CD4-positive, CD25-positive, alpha-beta regulatory T cell (primary cell): Measurements from ENCODE around the gene ZNRF2. TPM values are rescaled to one million over a fixed set of nuclear protein-coding genes. Genes with fewer than 3 reads are reported as not detected.

Experiments used
- ATAC-seq, 2 donors: fragments of 150-1000 bp; cut with Tn5 transposase; one replicate each; pipeline ENCODE4 v1.10.0; 2021; ENCODE audit warnings: low read depth in 2 of 2, moderate number of reproducible peaks in 2 of 2, moderate library complexity in 1 of 2
- DNase-seq, 3 donors: peaks; one replicate each; pipeline versions ENCODE4 v3.0.0 to v3.0.0-alpha.2; 2012 to 2022; ENCODE audit warnings: mixed read lengths in 1 of 3
- H3K27ac ChIP-seq: one replicate; pipeline ENCODE4 v1.7.0; 2013; ENCODE audit warnings: mild to moderate bottlenecking, low read length; ENCODE audit not compliant: insufficient read depth, poor library complexity, severe bottlenecking
- H3K27me3 ChIP-seq: one replicate; pipeline ENCODE4 v1.7.0; 2013; ENCODE audit warnings: low read length; ENCODE audit not compliant: control insufficient read depth, insufficient read depth
- H3K36me3 ChIP-seq: one replicate; pipeline ENCODE4 v1.7.0; 2013; ENCODE audit warnings: mild to moderate bottlenecking, low read length, moderate library complexity; ENCODE audit not compliant: control insufficient read depth, insufficient read depth
- H3K4me1 ChIP-seq: 2 replicates; pipeline ENCODE4 v1.7.0; 2013; ENCODE audit warnings: mild to moderate bottlenecking, low read length; ENCODE audit not compliant: insufficient read depth, control insufficient read depth, poor library complexity, severe bottlenecking
- H3K4me3 ChIP-seq: one replicate; pipeline ENCODE4 v1.7.0; 2013; ENCODE audit warnings: low read depth, mild to moderate bottlenecking, low read length, moderate library complexity
- H3K9me3 ChIP-seq, 2 experiments: 1 replicate in 1 of 2; 2 replicates in 1 of 2; pipeline ENCODE4 v1.7.0; 2013; ENCODE audit warnings: low read length in 2 of 2, mild to moderate bottlenecking in 1 of 2, moderate library complexity in 1 of 2; ENCODE audit not compliant: control insufficient read depth in 2 of 2
- H3K27ac Mint-ChIP-seq, 3 donors: one replicate each; pipeline ENCODE4 v1.8.0; 2020 to 2022; ENCODE audit warnings: mild to moderate bottlenecking in 3 of 3, mixed read lengths in 3 of 3, moderate library complexity in 2 of 3
- H3K27me3 Mint-ChIP-seq: one replicate; pipeline ENCODE4 v1.8.0; 2022; ENCODE audit warnings: mild to moderate bottlenecking, mixed read lengths
- H3K36me3 Mint-ChIP-seq: one replicate; pipeline ENCODE4 v1.8.0; 2020; ENCODE audit warnings: mixed read lengths
- H3K4me1 Mint-ChIP-seq, 4 donors: one replicate each; pipeline ENCODE4 v1.8.0; 2020 to 2022; ENCODE audit warnings: mixed read lengths in 4 of 4, mild to moderate bottlenecking in 1 of 4
- H3K4me3 Mint-ChIP-seq, 4 donors: one replicate each; pipeline ENCODE4 v1.8.0; 2020 to 2022; ENCODE audit warnings: mild to moderate bottlenecking in 4 of 4, mixed read lengths in 4 of 4, moderate library complexity in 3 of 4
- H3K9me3 Mint-ChIP-seq, 7 donors: one replicate each; pipeline ENCODE4 v1.8.0; 2020 to 2022; ENCODE audit warnings: mixed read lengths in 7 of 7, mild to moderate bottlenecking in 3 of 7, moderate library complexity in 2 of 7
- polyA plus RNA-seq, 4 donors: library from polyadenylated mRNA; unstranded; fragments of 300-500 nt; fragmentation: Illumina TruSeq; gene quantifications; one replicate each; pipeline ENCODE4 v1.2.3, GENCODE V29; 2021
- total RNA-seq: library from RNA; stranded (reverse); gene quantifications from one replicate; pipeline ENCODE4 v1.2.3, GENCODE V29; 2022

Gene ZNRF2
- total and polyA plus RNA-seq, 5 donors from 2014 or later = 2.1 to 53.1 (median 6.1) TPM

DNA sequence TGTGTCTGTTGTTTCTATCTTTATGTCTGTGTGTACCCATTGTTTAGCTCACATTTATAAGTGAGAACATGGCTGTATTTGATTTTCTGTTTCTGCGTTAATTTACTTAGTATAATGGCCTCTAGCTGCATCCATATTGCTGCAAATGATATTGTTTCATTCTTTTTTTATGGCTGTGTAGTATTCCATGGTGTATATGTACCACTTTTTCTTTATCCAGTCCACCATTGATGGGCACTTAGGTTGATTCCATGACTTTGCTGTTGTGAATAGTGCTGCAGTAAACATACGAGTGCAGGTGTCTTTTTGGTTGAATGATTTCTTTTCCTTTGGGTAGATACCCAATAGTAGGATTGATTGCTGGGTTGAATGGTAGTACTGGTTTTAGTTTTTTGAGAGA, 48.2 kb downstream of the ZNRF2 start:
- H3K27ac ChIP-seq = no peak overlapping the region
- Mint-ChIP-seq H3K4me1 (peaks cover 45 to 83% (median 68%) of the 10 kb centered on the region in 4 donors), H3K9me3 (peaks cover 0 to 2% (median 0%) of the 10 kb centered on the region in 7 donors), H3K27ac (peak overlapping the region in 2 of 3 donors; percentile 70 to 72), H3K4me3 (peak overlapping the region in 2 of 4 donors; percentile 36 to 56), H3K36me3 (peaks cover 3% of the 10 kb centered on the region), H3K27me3 (no peaks in the 10 kb centered on the region)
- no peaks in the 10 kb centered on the region for H3K36me3 ChIP-seq
- DNase-seq = no peak
- no peaks in the 10 kb centered on the region for H3K9me3 ChIP-seq
- peaks cover 26% of the 10 kb centered on the region for H3K4me1 ChIP-seq
- no peak for ATAC-seq
- H3K27me3 ChIP-seq = no peaks in the 10 kb centered on the region
- no peak overlapping the region for H3K4me3 ChIP-seq

- Histone ChIP-seq H3K27ac (no peak overlapping the region), H3K27me3 (no peaks in the 10 kb centered on the region), H3K4me1 (peaks cover 13% of the 10 kb centered on the region), H3K36me3 (no peaks in the 10 kb centered on the region), H3K4me3 (no peak overlapping the region), H3K9me3 (no peaks in the 10 kb centered on the region)
- peak overlapping the region in 1 of 3 donors; percentile 67 for H3K27ac Mint-ChIP-seq
- H3K4me1 Mint-ChIP-seq = peaks cover 45 to 85% (median 65%) of the 10 kb centered on the region in 4 donors
- H3K27me3 Mint-ChIP-seq = no peaks in the 10 kb centered on the region
- no peak for DNase-seq
- ATAC-seq = no peak
- H3K36me3 Mint-ChIP-seq = peaks cover 18% of the 10 kb centered on the region
- H3K9me3 Mint-ChIP-seq = peaks cover 0 to 4% (median 2%) of the 10 kb centered on the region in 7 donors
- peak overlapping the region in 2 of 4 donors; percentile 22 to 36 for H3K4me3 Mint-ChIP-seq
Measured at GRCh38 chr7:30335763-30336487, 51.5 kb downstream of the ZNRF2 start.

DNA sequence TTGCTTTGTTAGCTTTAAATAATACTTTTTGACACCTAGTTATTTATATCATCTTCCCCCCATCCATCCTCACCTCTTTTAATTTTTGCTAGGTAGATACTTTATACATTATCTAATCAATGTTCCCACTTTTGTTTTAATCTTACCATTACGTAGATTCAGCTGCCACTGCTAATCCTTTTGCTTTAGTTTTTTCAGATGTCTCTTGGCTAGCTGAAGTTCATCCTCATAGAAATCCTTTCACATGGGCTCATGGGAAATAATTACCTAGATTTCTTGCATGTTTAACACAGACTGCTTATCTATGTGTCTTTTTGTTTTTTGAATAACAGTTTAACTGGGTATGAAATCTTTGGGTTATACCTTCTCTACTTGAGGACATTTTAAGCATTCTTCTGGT, 60.1 kb downstream of the ZNRF2 start:
- Histone ChIP-seq H3K4me1 (peaks cover 46% of the 10 kb centered on the region), H3K27ac (peak overlapping the region; percentile 49), H3K9me3 (peaks cover 0 to 1% of the 10 kb centered on the region in 2 experiments), H3K36me3 (no peaks in the 10 kb centered on the region), H3K4me3 (peak overlapping the region; percentile 60), H3K27me3 (no peaks in the 10 kb centered on the region)
- H3K27me3 Mint-ChIP-seq = peaks cover 9% of the 10 kb centered on the region
- peak overlapping the region; percentile 8 to 80 (median 20) for H3K4me3 Mint-ChIP-seq
- H3K4me1 Mint-ChIP-seq = peaks cover 56 to 89% (median 69%) of the 10 kb centered on the region in 4 donors
- peaks cover 18% of the 10 kb centered on the region for H3K36me3 Mint-ChIP-seq
- no peak for DNase-seq
- peak overlapping the region; percentile 31 to 90 (median 31) for H3K27ac Mint-ChIP-seq
- H3K9me3 Mint-ChIP-seq = peaks cover 0 to 14% (median 2%) of the 10 kb centered on the region in 7 donors
- no peak for ATAC-seq

DNA sequence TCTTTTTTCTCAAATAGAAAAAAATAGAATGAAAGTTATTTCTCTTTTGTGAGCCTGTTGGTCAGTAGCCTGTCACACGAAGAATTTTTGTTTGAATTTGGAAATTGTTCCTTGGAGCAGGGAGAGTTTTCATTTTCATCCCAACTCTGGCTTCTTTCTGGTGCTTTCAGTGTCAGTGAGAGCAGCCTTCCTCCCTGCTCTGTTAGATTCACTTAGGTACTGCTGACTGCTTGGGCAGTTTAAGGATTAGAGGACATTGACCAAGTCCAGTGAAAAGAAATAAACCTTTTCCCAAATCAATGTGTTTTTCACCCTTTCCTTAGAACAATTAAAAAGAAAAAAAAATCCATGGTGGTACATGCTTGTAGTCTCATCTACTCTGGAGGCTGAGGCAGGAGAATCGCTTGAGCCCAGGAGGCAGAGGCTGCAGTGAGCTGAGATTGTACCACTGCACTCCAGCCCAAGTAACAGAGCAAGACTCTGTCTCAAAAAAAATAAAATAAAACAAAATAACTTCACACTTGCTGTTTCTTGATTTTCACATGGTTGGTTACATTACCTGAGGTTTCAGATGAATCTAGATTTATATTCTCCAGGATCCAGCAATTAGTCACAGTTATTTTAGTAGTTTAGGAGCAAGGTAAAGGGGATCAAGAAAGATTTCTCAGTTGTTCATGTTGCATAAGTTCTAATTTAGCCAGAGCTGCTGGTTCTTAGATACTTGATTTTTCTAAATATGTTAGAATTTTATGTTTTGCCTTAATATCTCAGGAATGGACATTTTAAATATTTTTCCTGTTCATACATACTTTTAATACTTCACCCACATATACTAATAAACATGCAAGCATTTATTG, 63.1 kb downstream of the ZNRF2 start:
- peaks cover 45 to 77% (median 60%) of the 10 kb centered on the region in 4 donors for H3K4me1 Mint-ChIP-seq
- H3K4me1 ChIP-seq = peaks cover 72% of the 10 kb centered on the region
- peak in 1 of 2 donors; percentile 7 for ATAC-seq

GRCh38 chr7:30348083-30348560, 63.7 kb downstream of the ZNRF2 start:
- Mint-ChIP-seq H3K27me3 (peaks cover 9% of the 10 kb centered on the region), H3K36me3 (no peaks in the 10 kb centered on the region), H3K4me3 (peak overlapping the region; percentile 59 to 76 (median 74)), H3K27ac (peak overlapping the region; percentile 93 to 99 (median 96)), H3K9me3 (no peaks in the 10 kb centered on the region), H3K4me1 (peaks cover 46 to 76% (median 61%) of the 10 kb centered on the region in 4 donors)
- ATAC-seq = peak; percentile 93
- Histone ChIP-seq H3K4me1 (peaks cover 74% of the 10 kb centered on the region), H3K4me3 (peak overlapping the region; percentile 78), H3K27me3 (no peaks in the 10 kb centered on the region), H3K36me3 (no peaks in the 10 kb centered on the region), H3K9me3 (no peaks in the 10 kb centered on the region), H3K27ac (peak overlapping the region; percentile 93)
- peak; percentile 63 to 94 (median 88) for DNase-seq

More for the DNA sequence above, 63.1 kb downstream of the ZNRF2 start:
- Mint-ChIP-seq H3K9me3 (no peaks in the 10 kb centered on the region), H3K27ac (peak overlapping the region; percentile 93 to 99 (median 96)), H3K36me3 (no peaks in the 10 kb centered on the region), H3K27me3 (peaks cover 9% of the 10 kb centered on the region), H3K4me3 (peak overlapping the region; percentile 59 to 76 (median 74))
- Histone ChIP-seq H3K4me3 (peak overlapping the region; percentile 78), H3K36me3 (no peaks in the 10 kb centered on the region), H3K27ac (peak overlapping the region; percentile 93), H3K9me3 (no peaks in the 10 kb centered on the region), H3K27me3 (no peaks in the 10 kb centered on the region)
- DNase-seq = peak in 1 of 3 donors; percentile 10

DNA sequence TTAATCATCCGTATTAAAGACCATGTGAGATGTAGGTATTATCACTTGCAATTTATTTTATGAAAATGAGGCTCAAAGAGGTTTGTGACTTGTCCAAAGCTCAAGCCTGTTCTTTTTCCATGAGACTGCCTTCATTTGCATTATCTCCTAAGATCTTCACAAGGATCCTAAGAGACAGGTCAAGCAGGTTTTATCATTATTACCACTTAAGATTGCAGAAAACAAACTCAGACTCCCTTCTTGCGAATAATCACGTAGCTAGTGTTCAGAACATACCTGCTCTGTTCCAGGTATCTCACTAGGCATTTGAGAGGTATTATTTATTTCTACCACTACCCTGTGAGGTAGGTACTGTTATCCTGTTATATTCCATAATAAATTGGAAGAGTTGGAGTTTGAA, 64.8 kb downstream of the ZNRF2 start:
- Mint-ChIP-seq H3K36me3 (no peaks in the 10 kb centered on the region), H3K27me3 (peaks cover 9% of the 10 kb centered on the region), H3K4me1 (peaks cover 46 to 76% (median 62%) of the 10 kb centered on the region in 4 donors), H3K27ac (peak overlapping the region; percentile 57 to 99 (median 93)), H3K9me3 (no peaks in the 10 kb centered on the region), H3K4me3 (peak overlapping the region in 2 of 4 donors; percentile 76)
- Histone ChIP-seq H3K9me3 (no peaks in the 10 kb centered on the region), H3K36me3 (no peaks in the 10 kb centered on the region), H3K4me3 (peak overlapping the region; percentile 78), H3K27me3 (no peaks in the 10 kb centered on the region), H3K4me1 (peaks cover 74% of the 10 kb centered on the region), H3K27ac (peak overlapping the region; percentile 93)
- ATAC-seq = no peak
- DNase-seq = no peak

DNA sequence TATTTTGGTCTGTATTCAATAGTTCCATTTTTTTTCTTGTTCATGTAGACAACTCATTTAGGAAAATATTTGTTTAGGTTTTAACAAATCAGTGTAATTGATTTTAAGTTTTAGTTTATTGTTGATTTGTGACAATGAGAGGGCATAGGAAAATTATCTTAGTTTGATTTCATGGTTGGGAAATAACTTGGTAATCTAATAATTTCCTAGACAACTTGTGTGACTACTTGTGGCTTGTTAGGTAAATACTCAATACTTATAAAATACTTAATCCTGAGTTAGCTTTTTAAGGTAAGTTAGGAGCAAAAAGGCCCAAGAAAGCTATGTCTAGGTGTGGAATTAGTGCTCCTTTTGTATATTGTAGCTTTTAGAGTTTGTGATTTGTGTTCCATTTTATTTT, 65.4 kb downstream of the ZNRF2 start:
- peak overlapping the region; percentile 86 to 93 (median 92) for H3K27ac Mint-ChIP-seq
- peak overlapping the region; percentile 93 for H3K27ac ChIP-seq
- peak overlapping the region in 1 of 4 donors; percentile 16 for H3K4me3 Mint-ChIP-seq
- peaks cover 68% of the 10 kb centered on the region for H3K4me1 ChIP-seq
- no peaks in the 10 kb centered on the region for H3K27me3 ChIP-seq
- no peaks in the 10 kb centered on the region for H3K9me3 Mint-ChIP-seq
- peaks cover 43 to 71% (median 56%) of the 10 kb centered on the region in 4 donors for H3K4me1 Mint-ChIP-seq
- no peaks in the 10 kb centered on the region for H3K9me3 ChIP-seq
- peak overlapping the region; percentile 78 for H3K4me3 ChIP-seq
- H3K36me3 Mint-ChIP-seq = no peaks in the 10 kb centered on the region
- no peak for DNase-seq
- H3K27me3 Mint-ChIP-seq = peaks cover 9% of the 10 kb centered on the region
- no peak for ATAC-seq
- no peaks in the 10 kb centered on the region for H3K36me3 ChIP-seq
